CD4-positive, alpha-beta T cell treated with Interleukin-4 for 4 hours (primary cell): ENCODE data around the gene SOX10.
"Not testable (repeated sequence)": the region's sequence is repeated elsewhere in the genome, so short reads cannot be mapped to it uniquely, and the experiment has no call there.

Experiments
- DNase-seq: peaks from one replicate; pipeline ENCODE4 v3.0.0-alpha.2; 2020

The SOX10 gene

DNA sequence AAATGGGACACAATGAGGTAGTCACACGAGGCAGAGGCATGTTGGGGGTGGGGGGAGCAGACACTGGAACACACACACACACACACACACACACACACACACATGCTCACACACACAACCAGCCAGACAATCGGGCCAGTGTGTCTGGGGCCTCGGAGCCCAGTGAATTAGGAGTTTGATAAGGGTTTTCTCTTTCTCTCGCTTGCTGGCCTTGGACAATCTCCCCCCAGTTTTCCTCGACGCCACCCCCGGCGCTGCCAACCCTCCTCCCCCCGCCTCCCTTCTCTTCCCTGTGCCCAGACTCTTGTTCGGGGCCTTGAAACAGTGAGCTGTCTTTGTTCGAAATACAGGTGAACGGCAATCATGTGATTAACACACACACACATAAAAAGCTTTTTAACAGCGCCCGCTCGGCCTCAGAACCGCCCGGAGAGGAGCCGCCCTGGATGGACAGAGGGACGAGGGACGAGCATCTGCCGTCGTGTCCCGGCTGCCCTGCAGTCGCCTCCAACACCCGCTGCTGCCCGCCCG, 1.5 kb upstream of the SOX10 start:
- no peak for DNase-seq

DNA sequence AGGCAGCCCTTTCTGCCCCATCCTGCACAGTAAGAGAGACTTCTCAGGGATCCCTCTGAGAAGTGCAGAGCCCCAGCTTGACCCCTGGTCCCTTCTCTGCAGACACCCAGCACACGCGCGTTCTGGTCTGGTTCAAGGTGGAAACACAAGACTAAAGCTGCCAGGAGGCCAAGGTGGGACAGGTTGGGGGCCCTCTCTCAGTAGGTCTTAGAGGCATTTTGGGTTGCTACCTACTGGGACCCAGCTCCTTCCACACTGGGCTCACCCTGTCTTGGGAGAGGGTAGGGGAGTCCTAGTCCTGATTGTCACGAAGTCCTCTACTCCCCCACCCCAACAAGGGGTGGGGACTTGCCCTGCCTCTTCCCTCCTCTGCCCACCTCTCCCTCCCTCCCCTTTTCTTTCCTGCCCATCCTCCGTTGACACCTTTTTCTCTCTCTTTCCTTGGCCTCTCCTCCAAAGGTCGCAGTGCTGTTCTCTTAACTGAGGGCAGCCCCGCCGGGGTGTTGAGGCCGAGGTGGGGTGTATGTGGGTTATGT, 763 bp upstream of the SOX10 start:
- DNase-seq: no peak

DNA sequence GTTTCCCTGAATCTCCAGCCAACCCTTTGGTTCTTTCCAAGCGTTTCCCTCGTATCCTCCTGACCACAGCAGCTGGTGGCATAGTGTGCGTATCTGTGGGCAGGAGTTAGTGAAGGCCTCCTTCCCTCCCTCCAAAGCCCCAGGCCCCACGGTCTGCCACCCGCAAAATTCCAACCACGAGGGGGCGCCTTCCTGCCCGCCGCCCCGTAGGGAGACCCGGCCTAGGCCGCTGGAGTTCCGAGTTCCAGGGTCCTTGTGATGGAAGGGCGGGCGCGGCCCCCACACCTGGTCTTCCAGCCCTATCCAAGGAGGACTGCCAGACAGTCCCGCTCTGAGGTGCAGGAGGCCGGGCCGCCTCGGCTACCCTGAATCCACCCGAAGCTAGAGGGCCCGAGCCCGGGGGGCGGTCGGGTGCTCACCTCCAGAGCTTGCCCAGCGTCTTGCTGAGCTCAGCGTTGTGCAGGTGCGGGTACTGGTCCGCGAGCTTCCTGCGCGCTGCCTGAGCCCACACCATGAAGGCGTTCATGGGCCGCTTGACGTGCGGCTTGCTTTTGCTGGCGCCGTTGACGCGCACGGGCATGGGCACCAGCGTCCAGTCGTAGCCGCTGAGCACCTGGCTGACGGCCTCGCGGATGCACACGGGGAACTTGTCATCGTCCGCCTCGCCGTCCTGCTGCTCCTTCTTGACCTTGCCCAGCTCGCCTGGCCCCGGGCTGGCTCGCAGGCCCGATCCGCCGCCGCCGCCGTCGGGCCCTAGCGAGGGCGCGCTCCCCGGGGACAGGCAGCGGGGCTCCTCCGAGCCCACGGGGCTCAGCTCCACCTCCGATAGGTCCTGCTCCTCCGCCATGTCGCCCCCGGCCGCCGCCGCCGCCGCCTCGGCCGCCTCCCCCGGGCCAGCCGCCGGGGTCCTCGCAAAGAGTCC, 1.2 kb downstream of the SOX10 start:
- no peak for DNase-seq

DNA sequence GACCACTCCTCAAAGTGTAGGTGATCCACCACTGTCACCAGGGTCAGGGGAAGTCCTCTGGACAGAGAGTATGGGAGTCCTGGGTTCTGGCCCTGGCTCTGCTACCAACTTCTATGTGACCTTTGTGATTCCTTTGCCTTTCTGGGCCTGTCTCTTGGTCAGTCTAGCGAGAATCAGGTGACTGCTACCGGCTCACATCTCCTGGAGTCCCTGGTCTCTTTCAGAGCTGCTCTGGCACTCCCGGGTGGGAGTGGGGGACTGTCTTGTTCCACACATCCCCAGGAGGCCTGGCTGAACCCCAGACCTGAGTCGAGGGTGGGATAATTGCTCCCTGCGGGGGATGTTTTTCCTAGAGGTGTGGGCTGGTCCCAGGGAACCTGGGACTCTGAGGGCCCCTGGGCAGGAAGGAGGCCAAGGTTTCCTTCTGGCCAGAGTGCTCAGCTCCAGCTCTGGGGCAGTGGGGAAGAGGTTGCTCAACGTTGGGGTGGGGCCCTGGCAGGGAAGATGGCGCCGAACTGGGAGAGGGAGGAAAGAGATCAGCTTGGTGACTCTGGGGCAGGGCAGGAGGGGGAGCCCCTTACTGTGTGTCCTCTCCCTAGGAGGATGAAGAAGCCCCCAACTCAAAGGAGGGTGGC, 2.1 kb downstream of the SOX10 start:
- DNase-seq: no peak

DNA sequence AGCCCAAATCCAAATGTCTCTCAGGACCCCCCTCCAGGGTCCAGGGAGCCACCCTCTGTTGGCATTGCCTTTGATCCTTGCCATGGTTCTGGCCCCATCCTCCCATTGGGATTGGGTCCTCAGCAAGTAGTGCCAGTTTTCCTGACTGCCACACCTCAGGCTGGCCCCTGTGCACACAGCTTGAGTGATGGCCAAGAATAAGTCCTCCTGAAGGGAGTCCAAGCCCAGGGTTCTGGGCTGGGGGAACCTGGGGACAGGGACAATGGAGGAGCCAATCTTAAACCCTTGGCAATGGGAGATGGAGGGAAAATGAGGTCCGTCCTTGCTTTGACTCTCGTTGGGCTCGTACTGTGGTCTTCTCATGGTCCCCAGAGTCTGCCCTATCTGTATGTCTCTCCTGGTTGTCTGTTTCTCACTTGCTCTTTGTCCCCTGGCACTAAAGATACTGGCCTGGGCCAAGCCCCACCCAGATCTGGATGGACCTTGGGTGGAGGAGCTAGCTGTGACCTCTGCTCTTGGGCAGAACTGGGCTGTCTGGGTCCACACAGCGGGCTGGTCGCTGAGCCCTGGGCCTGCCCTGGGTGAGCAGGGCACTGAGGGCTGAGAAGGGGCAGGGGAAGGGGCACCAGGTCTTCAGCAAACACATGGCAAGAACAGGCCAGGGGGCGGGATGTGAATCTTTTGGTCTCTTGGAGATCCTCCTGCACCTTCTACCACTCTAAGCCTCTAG, 2.9 kb downstream of the SOX10 start:
- DNase-seq: no peak

DNA sequence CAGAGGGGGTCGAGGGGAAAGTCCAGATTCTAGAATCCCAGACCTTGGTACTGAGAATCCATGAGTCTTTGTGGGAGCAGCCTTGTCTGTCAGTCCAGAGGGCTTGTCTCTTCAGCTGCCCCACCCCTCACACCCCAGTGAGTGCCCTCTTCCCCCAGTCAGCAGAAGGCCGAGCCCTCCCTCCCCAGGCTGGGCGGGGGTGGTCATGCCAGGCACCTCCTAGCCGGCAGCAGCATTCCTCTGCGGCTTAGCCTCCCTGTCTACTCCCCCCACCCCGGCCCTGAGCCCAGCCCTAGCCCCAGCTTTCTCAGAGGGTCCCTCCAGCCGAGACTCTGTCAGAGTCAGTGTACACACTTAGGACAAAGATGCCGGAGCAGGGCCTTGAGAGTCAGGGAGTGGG, 4.6 kb downstream of the SOX10 start:
- DNase-seq: no peak

DNA sequence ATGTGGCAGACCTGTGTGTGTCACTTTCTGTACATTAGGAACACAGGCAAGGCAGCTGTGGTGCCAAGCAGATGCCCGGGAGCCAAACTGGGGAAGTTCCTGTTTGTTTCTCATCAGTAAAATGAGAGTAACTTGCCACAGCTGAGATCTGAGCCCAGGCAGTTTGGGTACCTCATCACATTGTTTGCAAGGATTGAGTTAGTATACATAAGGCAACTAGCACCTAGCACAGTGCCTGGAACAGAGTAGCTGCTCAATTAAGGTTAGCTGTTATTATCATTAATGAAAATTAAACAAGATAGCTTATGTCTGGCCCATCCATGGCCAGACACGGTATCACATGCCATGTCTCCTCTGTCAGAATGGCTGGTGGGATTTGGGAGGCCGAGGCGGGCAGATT, 7.8 kb downstream of the SOX10 start:
- DNase-seq: no peak

DNA sequence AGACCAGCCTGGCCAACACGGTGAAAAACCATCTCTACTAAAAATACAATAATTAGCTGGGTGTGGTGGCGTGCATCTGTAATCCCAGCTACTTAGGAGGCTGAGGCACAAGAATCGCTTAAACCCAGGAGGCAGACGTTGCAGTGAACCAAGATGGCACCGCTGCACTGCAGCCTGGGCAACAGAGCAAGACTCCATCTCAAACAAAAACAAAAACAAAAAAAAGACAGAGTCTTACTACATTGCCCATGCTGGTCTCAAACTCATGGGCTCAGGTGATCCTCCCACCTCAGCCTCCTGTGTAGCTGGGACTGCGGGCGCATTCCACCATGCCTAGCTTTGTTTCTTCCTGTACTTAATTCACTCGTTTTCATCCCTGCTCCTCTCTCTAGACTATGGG, 8.3 kb downstream of the SOX10 start:
- not testable (repeated sequence) for DNase-seq

DNA sequence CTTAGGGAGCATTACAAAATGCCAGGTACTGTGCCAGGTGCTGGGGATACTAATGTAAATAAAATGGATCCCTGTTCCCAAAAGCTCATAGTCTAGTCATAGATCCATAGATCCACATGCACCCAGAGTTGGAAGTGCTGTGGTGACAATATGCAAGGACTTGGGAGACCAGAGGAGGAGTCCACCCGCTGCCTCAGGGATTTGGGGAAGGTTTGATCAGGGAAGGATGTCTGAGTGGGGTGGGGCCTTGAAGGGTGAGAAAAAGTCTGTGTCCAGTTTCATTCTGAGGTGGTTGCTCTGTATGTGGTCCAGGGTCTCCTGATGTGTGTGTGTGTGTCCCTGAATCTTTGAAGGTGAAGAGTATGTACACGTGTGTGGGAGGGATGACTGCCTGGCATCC, 9.2 kb downstream of the SOX10 start:
- no peak for DNase-seq

DNA sequence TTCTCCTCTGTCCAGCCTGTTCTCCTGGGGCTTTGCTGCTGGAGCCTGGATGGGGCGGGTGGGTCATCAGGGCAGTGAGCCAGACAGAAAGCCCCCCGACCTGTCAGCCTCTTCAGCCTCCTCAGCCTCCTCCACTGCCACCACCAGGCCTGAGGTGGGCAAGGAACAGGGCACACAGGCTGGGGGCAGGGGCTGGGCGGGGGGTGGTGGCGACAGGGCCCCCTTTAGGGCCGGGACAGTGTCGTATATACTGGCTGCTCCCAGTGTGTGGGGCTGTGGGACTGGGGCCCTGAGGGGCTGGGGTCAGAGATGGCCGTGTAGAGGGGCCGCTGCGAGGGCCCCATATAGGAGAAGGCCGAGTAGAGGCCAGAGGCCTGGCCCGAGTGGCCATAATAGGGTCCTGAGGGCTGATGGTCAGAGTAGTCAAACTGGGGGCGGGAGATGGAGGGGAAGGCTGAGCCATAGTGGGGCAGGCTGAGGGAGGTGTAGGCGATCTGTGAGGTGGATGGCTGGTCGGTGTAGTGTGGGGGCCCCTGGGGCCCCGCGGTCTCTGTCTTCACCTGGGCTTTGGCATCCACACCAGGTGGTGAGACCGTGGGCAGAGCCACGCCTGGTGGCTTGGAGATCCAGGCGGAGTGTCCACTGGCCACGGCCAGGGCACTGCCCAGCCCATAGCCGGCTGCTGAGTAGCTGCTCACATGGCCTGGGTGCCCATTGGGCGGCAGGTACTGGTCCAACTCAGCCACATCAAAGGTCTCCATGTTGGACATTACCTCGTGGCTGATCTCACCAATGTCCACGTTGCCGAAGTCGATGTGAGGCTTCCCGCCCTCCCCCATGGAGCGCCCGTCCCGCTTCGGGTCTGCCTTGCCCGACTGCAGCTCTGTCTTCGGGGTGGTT, 10.8 kb downstream of the SOX10 start:
- no peak for DNase-seq

DNA sequence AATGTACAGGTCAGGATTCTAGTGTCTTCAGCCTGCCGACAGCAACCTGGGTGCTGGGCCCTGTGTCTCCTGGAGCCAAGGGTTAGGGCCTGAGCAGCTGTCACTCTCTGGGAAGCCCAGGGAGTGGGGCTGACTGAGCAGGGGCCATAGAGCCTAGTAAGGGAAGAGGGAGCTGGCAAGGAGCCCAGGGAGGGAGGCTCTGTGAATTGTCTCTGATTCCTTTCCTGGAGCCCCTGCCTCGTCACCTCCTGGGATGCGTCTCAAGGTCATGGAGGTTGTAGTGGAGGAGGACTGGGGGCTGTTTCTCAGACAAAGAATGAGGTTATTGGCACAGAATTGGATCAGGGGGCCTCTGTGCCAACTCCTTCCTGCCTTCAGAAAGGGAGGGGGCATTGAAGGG, 11.8 kb downstream of the SOX10 start:
- DNase-seq: no peak

DNA sequence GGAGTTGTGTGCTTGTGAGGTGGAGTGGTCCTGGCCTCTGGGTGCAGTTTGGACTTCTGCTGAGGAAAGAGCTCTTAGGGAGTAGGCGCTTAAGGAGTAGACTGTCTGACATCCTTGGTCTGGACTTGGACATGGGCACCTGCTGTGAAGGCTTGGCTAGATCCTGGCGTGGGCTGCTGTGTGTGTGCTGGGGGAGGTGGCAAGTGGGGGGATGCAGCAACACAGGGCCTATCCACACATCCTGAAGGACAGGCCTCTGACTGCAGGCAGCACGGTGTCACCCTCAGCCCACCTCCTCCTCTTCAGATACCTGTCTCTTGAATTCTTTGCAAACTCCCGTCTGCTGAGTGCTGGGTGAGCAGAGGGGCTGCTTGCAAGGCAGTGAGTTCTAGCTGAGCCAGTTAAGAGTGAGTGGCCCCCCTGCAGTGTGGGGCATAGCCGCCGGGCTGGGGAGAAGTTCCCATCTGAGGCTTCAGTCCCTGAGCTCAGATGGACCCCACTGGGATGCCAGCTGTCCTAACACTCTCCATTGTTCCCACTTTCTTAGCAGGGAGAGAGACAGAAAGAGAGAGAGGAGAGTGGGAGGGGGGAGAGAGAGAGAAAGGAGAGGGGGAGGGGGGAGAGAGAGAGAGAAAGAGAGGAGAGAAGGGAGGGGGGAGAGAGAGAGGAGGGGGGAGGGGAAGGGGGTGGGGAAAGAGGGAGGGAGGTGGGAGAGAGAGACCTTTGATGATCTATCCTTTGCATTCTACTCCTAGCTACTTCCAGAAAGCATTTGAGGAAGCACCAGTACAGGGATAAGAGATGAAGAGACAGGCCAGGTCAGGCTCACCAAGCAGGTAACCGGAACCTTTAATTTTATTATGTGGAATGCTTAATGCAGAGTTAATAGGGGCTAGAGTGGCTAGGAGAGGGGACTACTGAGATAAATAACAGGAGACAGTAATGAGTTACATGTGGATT, 12.6 kb downstream of the SOX10 start:
- no peak for DNase-seq

DNA sequence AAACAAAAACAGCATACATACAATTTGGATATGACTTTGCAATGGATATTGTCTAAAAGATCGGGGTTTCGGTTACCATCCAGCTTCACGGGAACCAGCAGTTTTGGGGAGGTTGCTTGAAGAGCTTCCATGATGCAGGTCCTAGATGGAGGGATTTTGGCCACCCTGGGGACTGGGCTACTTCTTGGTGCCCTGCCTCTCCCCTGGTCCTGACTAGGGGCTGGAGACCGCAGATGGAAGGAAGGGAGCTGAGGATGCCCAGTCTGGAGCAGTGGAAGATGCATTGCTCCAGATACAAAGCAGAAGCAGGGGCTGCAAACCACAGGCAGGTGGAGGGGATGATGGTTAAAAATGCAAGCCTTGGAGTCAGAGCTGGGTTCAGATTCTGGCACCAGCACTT, 13.5 kb downstream of the SOX10 start:
- no peak for DNase-seq

DNA sequence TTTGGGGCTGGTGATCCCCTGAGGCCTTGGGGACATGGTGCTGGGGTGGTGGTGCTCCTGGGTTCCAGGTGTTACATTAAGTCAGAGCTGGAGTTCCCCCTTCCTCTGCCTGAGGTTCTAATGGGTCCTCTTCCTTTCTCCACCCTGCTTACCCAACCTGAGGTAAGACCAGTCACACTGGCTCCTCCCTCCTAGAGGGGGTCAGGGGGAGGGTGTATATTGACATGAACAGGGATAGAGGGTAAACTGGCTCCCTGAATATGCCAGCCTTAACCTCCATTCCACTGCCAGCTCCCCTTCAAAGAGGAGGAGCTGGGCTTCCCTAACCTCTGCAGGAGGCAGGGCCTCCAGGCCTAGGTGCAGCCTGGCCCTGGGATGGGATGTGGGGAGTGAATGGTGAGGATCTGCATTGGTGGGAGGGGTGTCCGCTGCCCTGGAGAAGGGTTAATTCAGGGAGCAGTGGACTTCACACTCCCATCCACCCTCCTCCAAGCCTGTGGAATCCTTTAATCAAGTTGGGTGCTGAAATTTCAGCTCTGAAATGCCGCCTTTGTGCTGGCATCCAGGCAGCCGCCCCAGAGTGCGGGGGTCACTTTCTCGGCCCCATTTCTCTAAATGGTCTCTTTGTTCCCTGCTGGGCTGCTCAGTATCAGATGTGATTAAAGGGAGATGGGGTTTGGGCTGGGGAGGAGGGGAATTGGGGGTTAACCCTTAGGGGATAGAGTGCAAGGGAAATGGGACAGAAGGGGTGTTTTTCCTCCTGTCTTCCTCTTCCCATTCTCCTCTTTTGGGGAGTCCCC, 15.7 kb downstream of the SOX10 start:
- no peak for DNase-seq

DNA sequence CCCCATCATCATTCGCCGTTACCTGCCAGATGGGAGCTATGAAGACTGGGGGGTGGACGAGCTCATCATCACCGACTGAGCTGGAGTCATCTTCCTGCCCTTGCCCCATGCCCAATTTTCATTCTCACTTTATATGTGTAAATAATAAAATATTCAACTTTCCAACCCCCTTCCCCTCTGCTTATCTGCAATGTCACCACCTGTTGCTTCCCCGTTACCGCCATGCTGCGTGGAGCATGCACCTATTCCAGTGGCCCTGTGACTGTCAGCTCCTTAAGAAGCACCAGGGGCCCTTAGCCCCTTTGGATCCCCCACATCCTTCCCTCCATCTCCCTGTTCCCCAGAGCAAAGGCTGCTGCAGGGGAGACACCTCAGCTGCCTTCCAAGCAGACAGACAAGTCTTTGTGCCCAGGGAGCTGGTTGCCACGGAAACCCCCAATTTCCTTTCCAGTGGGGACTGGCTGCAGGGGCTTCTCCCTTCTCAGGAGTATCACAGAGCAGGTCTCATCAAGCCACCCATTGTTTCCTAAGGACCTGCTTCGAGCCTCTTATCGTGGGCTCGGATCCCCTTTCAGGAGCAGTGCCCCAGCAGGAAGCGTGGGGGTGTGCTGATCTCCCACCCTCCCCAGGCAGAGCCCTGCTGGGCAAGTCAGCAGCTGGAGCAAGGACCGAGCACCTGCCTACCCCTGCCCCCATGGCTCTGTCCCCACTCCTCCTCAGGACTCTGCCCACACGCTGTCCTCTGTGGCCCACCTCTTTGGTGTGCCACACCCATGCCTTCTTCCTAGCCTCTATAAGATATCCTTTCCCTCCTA, 16.5 kb downstream of the SOX10 start:
- DNase-seq: no peak

DNA sequence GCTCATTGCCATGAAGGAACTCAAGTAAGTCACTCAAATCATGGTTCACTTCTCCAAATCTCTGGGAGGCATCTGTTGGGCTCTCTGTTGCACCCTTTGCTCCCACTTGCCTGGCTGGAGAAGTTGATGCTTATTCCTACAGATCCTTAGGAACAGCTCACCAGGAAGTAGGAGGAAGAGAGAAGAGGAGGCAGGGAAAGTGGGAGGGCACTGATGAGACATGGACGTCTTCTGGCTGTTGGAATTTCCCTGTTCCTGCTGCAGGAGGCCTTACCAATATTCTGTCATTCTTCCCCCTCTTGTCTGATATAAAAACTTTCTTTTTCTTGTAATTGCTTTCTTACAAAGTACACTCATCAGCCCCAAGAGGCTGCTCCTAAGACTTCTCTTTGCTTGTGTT, 17.2 kb downstream of the SOX10 start:
- DNase-seq: no peak

DNA sequence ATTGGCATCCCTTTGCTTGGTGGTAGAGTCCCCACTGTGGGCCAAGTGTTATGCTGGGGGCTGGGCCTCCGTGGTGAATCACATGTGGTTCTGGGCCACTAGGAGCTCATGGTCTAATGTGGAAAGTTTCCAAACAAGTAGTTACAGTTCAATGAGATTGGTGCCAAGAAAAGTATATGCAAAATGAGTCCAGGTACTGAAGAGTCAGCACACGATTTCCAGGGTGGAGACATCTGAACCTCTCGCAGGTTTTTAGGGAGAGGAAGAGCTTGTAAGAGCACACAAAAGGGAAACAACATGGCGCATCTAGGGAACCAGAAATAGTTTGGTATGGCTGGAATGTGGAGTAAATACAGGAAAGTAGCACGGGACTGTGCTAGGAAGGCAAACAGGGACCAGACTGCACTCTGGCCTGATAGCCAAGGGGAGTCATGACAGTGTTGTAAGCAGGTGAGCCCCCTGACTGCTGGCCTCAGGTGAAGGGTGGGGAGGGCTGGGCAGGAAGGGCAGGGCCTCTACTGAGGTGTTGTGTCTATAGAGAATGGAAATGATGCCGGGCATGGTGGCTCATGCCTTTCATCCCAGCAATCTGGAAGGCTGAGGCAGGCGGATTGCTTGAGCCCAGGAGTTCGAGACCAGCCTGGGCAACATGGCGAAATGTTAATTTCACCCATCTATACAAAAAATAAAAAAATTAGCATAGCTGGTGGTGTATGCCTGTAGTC, 18.3 kb downstream of the SOX10 start:
- DNase-seq: no peak

DNA sequence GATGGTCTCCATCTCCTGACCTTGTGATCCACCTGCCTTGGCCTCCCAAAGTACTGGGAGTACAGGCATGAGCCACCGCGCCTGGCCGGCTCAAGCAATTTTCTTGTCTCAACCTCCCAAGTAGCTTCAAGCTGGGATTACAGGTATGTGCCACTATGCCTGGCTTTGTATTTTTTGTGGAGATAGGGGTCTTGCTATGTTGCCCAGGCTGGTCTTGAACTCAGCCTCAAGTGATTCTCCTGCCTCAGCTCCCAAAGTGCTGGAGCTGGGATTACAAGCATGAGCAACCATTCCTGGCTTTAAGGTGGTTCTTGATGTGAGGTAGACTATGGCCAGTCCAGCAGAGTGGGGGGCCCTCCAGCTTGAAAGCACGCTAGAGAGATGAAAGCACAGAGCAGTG, 23.3 kb downstream of the SOX10 start:
- no peak for DNase-seq
